ENCODE measurements around the gene CMTR1.
A peak's percentile ranks its signal among the peaks of the same experiment; 100 is the strongest.
"Not testable (repeated sequence)": the region's sequence is repeated elsewhere in the genome, so short reads cannot be mapped to it uniquely, and the experiment has no call there.

CMTR1 gene

GRCh38 chr6:37435373-37435772 lies 2.4 kb downstream of the CMTR1 start:
- no peak for DNase-seq

GRCh38 chr6:37435816-37436215 lies 2.8 kb downstream of the CMTR1 start:
- no peak for DNase-seq

GRCh38 chr6:37438930-37439329 lies 5.9 kb downstream of the CMTR1 start:
- DNase-seq = no peak

GRCh38 chr6:37441651-37442050 lies 8.6 kb downstream of the CMTR1 start:
- no peak for DNase-seq

GRCh38 chr6:37442416-37443215 lies 9.6 kb downstream of the CMTR1 start:
- no peak for DNase-seq

GRCh38 chr6:37443216-37443542 lies 10.2 kb downstream of the CMTR1 start:
- not testable (repeated sequence) for DNase-seq

- no peak for DNase-seq
These were observed 17.0 kb downstream of the CMTR1 start for GRCh38 chr6:37449984-37450383.

GRCh38 chr6:37451441-37452193 lies 18.6 kb downstream of the CMTR1 start:
- DNase-seq = no peak

- DNase-seq = no peak
These were observed 19.5 kb downstream of the CMTR1 start for GRCh38 chr6:37452522-37452921.

GRCh38 chr6:37454420-37455140 lies 21.6 kb downstream of the CMTR1 start:
- DNase-seq = no peak

- DNase-seq = no peak
These were observed 23.1 kb downstream of the CMTR1 start for GRCh38 chr6:37456126-37456525.

- DNase-seq = no peak
These were observed 24.0 kb downstream of the CMTR1 start for GRCh38 chr6:37456816-37457560.

GRCh38 chr6:37459981-37460800 lies 27.2 kb downstream of the CMTR1 start:
- peak in 1 of 2 experiments; percentile 14 for DNase-seq

GRCh38 chr6:37460805-37461204 lies 27.8 kb downstream of the CMTR1 start:
- no peak for DNase-seq

- no peak for DNase-seq
These were observed 30.1 kb downstream of the CMTR1 start for GRCh38 chr6:37463110-37463509.

GRCh38 chr6:37467718-37468117 lies 34.7 kb downstream of the CMTR1 start:
- DNase-seq = no peak

GRCh38 chr6:37473364-37474095 lies 40.5 kb downstream of the CMTR1 start:
- peak; percentile 23 to 37 for DNase-seq

GRCh38 chr6:37474316-37474715 lies 41.3 kb downstream of the CMTR1 start:
- DNase-seq = no peak

GRCh38 chr6:37477191-37477590 lies 44.2 kb downstream of the CMTR1 start:
- DNase-seq = no peak

GRCh38 chr6:37477656-37478435 lies 44.8 kb downstream of the CMTR1 start:
- no peak for DNase-seq

GRCh38 chr6:37478827-37479226 lies 45.8 kb downstream of the CMTR1 start:
- no peak for DNase-seq

Data from NCI-H2081 (cell line).